Right lung (tissue), 5 donors: Measurements from ENCODE around the gene TRIM41. TPM values are rescaled to one million over a fixed set of nuclear protein-coding genes. Genes with fewer than 3 reads are reported as not detected.

ENCODE experiments used
- DNase-seq, 2 donors: peaks; one replicate each; pipeline ENCODE4 v3.0.0-alpha.2; 2013
- polyA plus RNA-seq, 5 donors: library from polyadenylated mRNA; unstranded; fragments of 120-200 nt; gene quantifications; one replicate each; pipeline versions ENCODE4 v1.2.1 to v1.2.3, GENCODE V29; 2013; ENCODE audit warnings: inconsistent platforms in 1 of 5, low replicate concordance in 1 of 5; ENCODE audit not compliant: insufficient read length in 5 of 5, insufficient read depth in 1 of 5

The TRIM41 gene
- polyA plus RNA-seq, 5 donors: 22.2 to 29.1 (median 28.1) TPM

DNA sequence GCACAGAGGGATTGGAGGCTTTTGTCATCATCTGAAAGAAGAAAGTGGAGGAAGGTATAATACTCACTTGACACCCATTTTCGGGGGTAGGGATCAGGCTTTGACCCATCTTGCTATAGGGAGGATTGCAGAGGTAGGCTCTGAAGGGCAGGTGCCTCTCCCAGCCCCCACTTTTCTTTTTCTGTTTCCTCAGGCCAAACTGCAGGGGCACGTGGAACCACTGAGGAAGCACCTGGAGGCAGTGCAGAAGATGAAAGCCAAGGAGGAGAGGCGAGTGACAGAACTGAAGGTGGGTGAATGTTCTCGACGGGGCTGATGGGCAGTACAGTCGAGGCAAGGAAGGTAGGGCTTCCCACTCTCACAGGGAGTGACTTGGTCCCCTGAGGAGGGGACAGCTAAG, 7.5 kb downstream of the TRIM41 start:
- no peak for DNase-seq

DNA sequence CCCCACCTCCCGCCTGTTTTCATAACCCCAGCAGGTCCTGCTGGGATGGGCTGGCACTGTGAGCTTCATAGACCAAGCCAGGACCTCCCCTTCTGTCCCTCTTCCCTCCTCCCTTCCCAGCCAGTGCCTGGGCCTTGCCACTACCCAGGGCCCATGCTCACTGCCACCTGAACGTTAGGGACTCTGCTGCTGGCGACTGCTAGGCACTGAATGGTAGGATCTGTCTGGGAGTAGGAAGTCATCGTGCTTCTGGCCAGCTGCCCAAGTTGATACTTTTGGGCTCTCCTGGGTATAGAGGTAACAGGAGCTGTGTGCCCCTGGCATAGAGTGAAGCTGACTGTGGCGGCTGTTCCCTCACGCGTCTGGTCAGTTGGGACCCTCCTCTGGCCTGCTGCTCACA, 8.4 kb downstream of the TRIM41 start:
- no peak for DNase-seq

DNA sequence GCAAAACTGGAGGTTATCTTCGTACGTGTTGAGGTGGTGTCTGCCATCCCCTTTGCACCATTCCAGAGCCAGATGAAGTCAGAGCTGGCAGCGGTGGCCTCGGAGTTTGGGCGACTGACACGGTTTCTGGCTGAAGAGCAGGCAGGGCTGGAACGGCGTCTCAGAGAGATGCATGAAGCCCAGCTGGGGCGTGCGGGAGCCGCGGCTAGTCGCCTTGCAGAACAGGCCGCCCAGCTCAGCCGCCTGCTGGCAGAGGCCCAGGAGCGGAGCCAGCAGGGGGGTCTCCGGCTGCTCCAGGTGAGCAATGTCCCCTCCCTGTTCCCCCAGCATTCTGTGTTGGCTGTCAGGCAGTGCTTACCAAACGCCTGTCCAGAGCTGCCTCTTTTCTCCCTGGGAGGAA, 9.5 kb downstream of the TRIM41 start:
- no peak for DNase-seq

DNA sequence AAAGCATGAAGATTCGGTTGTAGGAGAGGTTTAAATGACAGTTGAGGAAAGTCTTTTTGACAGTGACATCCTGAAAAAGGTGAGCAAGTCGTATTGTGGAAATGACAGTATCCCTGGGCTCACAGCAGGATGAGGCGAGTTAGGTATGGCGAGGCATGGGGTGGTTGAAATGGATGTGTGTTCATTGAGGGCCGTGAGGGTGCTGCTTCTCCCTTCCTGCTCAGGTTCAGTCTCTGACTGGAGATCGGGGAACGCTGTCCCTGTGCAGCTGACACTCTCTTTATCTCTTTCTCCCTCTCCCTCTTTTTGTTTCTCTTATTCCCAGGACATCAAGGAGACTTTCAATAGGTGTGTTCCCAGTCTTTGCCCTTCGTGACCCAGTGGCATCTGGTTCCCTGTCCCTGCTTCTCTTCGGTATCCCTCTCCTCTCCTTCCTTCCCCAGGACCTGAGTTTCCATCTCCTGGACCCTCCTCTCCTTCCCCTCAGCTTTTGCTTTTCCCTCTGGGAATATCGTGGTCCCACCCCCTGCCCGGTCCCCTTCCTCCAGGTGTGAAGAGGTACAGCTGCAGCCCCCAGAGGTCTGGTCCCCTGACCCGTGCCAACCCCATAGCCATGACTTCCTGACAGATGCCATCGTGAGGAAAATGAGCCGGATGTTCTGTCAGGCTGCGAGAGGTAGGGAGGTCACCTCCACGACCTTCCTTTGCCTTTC, 10.2 kb downstream of the TRIM41 start:
- no peak for DNase-seq

DNA sequence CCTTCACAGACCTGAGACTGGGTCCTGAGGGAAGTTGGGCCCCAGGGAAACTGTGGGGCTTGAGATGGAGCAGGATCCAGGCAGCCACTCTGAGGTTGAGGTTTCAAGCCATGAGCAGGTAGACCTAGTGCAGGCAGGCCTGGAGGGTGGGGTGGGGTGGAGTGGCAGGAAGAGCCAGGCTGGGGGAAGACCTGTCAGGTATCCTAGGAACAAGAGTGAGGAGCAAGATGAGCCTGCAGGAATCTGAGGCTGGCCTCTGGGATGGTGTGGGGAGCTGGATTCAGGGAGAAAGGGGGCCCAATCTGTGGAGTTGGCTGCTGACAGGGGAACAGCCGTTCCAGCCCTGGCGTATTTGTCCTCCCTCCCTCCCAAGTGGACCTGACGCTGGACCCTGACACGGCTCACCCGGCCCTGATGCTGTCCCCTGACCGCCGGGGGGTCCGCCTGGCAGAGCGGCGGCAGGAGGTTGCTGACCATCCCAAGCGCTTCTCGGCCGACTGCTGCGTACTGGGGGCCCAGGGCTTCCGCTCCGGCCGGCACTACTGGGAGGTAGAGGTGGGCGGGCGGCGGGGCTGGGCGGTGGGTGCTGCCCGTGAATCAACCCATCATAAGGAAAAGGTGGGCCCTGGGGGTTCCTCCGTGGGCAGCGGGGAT, 10.8 kb downstream of the TRIM41 start:
- DNase-seq: no peak

DNA sequence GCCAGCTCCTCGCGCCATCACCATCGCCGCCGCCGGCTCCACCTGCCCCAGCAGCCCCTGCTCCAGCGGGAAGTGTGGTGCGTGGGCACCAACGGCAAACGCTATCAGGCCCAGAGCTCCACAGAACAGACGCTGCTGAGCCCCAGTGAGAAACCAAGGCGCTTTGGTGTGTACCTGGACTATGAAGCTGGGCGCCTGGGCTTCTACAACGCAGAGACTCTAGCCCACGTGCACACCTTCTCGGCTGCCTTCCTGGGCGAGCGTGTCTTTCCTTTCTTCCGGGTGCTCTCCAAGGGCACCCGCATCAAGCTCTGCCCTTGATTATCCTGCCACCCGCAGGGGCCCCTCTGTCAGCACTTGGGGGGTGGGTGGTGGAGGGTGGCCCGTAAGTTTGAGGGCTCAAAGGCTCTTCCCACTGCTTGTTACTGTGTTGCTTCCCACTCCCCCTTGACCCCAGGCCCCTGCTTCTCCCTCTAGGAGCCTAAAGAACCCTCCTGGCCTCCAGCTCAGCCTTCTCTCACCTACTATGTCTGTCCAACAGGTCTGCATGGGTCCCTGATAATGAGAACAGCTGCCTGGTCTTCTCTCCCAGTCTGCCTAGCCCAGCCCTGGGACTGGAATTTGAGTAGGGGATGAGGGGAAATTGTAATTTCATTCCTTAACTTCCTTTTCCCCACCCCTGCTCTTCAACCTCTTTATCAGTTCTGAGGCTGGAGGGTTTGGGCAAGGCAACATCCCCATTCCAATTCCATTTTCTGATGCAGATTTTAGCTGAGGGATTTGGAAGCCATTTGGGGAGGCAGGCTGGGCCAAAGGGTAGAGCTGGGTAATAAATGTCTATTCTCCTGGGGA, 11.6 kb downstream of the TRIM41 start:
- no peak for DNase-seq

DNA sequence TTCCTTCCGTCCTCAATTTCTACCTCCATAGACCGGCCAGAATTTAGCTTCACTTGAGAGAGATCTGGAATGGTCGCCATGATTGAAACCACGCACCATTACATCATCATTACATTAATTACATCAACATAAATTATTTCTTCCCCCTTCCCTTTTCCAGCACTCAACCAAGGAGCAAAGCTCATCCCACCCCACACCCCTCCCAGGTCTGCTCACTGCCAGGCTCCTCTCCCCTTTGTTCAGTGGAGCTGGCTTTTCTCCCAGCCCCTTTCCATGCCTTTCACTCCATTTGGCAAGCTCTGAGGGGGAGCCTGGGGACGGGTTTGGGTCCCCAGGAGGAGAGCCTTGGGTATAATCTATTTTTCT, 12.2 kb downstream of the TRIM41 start:
- DNase-seq: no peak

DNA sequence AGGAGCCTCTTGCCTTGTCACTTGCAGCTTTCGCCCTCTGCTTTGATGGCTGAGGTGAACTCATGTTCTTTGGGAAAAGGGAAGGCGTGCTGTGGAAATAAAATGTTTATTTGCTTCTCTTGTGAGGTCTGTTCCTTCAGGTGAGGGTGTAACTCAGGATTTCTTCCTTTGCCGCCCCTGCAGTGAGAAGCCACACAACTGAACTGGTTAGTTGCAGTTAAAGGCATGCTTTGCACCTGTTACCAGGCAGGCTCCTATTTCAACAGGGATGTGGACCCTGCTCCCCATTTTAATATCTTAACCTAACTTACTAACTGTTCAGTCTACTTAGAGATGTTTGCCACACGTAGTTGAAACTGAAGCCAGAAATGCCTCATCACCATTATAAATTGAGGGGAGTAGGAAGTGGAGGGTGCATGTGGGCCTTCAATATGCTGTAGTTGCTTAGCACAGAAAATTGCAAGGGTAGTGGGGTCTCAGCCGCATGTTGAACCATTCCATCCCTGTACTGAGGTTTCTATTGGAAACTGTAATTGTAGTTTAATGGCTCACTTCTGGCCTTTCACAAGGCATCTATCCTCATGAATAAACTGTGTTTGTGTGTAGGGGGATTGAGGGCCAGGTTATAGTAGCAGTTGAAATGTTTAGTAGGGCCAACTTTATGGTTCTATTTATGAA, 12.7 kb downstream of the TRIM41 start:
- no peak for DNase-seq

DNA sequence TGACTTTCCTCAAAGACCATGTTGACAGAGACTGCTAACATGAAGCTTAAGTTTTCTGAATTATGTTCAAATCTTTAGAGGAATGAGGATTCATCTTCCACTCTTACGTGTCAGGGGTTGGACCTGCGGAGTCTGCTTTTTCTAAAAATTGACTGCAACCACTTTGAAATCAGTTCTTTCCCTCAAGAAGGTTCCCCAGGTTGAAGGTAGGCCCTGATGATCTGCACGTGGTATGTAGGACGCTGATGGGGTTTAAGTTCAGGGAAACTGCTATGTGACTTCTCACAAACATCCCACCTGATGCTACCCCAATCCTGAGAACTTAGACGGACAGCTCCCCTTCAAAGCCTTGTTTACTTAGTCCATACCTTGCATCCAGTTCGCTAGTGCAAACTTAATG, 13.4 kb downstream of the TRIM41 start:
- no peak for DNase-seq

DNA sequence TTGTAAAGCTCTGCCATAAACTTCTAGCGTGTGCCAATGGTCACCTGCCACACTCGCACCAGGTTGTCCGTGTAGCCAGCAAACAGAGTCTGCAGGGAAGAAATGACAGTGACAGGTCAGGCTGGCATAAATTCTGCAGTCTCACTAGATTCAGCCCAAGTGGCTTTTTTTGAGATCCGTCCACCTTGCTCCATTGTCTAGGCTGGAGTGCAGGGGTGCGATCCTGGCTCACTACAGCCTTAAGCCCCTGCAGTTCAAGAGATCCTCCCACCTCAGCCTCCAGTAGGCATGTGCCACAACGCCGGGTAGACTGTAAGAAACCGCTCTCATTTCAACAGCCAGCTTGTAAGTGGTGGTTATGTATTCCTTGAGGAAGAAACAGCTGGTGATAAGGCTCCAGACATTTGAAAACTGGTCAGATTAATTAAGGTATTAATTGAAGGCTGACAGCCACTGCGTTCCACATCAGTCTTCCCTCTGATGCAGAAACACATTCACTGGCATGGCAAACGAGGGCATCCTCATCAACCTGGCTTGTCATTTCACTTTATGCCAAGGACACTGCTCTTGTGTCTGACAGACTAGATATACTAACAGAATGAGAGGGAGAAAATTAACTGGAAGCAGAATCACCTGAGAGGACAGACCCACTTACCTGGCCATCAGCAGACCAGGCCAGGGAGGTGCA, 14.0 kb downstream of the TRIM41 start:
- no peak for DNase-seq

DNA sequence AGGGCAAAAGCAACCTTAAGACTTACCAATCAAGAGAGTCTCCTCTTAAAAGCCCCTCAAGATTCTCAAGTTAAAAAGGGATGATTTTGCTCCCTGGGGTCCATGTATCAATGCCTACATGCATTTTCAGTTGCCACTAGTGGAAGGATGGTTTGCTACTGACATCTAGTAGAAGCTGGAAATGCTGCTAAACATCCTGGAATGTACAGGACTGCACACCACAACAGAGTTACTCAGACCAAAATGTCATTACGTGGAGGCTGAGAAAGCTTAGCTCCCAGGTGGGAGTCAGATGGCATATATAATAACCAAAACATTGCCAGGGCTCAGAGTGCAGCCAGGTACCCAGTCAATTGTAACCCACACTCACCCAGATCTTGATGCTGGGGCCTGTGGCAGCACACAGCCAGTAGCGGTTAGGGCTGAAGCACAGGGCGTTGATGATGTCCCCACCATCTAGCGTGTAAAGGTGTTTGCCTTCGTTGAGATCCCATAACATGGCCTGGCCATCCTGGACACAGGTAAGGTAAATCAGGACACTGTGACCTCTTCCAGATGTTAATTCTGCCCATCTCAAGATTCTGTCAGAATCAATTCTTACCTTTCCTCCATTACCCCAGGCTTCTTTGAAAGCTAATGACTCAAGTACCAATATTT, 14.8 kb downstream of the TRIM41 start:
- no peak for DNase-seq

DNA sequence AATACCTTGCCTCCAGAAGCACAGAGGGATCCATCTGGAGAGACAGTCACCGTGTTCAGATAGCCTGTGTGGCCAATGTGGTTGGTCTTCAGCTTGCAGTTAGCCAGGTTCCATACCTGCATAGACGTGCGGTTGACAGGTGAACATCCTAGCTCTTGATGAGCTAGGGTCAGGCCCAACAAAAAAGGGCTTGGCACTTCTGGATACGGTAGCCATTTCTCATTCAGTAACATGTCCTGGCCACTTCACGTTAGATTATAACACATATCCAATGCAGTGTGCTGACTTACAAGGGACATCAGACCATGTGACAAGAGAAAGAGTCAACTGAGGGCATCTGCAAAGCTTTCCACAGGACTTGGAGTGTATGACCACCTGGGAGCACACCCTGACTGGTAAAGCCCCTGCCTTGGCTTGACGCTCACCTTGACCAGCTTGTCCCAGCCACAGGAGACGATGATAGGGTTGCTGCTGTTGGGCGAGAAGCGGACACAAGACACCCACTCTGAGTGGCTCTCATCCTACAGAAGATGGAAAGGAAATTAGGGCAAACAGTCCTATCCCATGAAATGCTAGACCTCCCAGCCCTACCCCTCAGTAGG, 16.1 kb downstream of the TRIM41 start:
- DNase-seq: no peak

DNA sequence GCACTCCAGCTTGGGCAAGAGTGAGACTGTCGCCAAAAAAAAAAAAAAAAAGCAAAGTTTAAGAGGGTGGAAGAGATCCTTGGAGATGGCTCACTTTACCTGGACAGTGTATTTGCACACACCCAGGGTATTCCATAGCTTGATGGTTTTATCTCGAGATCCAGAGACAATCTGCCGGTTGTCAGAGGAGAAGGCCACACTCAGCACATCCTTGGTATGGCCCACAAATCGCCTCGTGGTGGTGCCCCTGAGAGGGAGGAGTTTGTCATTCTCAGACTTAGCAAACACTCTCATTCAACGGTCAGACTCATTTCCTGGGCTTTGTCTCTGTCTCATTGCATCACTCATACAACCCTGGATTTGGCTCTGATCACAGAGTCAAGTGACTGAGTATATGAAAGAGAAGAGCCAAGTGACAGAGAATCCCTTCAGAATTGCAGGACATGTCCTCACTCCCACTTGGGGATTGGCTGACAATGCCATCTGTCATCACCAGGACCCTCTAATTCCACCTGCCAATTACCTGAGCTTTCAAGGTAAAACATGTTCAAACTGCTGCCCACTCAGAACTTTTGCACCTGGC, 18.4 kb downstream of the TRIM41 start:
- no peak for DNase-seq

DNA sequence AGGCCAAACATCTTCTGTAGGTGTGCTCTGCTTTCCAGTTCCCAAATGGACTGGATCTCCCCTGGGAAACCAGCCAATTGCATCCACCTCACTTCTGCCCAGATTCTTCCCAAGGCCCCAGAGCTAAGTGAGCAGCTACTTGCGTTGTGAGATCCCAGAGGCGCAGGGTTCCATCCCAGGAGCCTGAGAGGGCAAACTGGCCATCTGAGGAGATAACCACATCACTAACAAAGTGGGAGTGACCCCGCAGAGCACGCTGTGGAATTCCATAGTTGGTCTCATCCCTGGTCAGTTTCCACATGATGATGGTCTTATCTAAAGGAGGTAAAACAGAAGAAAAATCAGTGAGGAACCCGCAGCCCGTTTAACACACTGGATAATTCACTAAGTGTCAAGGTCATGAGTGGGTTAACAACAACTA, 19.0 kb downstream of the TRIM41 start:
- DNase-seq: no peak

DNA sequence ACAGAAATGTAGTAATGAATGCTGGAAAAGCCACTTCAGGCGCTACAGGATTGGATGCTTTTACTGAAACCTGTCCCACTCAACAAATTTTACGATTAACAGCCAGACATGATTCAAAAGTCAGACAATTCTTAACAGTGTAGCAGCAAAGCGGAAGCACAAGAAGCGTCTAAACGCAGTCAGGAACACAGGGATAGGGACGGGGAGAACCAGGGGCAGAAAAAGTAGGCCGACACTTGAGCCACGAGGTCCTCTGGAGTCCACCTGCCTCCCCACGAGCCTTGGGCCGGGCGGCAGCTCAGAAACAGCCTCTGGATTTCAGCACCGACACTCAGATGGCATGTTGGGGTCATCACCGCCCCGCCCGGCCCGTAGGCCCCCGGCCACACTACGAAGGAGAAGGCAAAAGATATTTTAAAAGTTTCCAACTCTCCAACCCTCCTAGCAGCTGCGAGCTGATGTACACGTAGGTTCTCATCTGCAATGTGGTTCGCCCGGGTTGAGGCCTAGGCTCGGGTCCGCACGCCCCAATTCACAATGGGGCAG, 20.0 kb downstream of the TRIM41 start:
- no peak for DNase-seq

DNA sequence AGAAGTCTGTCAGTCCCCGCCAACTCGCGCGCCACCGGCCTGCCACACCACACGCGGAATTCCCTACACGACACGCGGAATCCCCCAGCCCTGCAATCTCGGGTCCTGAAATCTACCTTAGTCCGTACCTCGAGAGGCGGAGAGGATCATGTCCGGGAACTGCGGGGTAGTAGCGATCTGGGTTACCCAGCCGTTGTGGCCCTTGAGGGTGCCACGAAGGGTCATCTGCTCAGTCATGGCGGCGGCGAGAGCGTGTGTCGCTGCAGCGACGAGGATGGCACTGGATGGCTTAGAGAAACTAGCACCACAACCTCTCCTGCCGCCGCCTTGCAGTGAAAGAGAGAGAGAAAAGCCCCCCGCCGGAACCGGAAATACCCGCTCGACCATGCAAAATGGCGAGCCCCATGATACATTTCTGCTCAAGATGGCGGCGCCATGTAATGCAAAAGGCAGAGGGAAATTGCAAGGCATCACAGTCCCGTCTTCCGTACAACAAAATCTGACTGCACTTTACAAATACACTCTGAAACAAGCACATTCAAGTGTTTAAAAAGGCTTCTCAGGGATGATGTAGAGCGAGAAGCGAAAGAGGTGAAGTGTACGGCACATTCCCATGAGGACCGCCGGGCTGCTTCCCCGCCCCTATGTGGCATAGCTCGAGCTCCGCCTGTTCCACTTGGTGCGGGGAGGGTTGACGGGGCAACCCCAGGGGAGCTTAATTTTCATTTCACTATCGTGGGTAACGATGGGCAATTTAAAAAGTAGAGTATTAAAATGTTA, 20.7 kb downstream of the TRIM41 start, which contains the start of gene RACK1:
TSS of gene RACK1 (minus strand) at position 343 of the 780 bp plus-strand sequence. CDS start at position 237, 106 bp downstream.
- peak; percentile 92 to 93 for DNase-seq

DNA sequence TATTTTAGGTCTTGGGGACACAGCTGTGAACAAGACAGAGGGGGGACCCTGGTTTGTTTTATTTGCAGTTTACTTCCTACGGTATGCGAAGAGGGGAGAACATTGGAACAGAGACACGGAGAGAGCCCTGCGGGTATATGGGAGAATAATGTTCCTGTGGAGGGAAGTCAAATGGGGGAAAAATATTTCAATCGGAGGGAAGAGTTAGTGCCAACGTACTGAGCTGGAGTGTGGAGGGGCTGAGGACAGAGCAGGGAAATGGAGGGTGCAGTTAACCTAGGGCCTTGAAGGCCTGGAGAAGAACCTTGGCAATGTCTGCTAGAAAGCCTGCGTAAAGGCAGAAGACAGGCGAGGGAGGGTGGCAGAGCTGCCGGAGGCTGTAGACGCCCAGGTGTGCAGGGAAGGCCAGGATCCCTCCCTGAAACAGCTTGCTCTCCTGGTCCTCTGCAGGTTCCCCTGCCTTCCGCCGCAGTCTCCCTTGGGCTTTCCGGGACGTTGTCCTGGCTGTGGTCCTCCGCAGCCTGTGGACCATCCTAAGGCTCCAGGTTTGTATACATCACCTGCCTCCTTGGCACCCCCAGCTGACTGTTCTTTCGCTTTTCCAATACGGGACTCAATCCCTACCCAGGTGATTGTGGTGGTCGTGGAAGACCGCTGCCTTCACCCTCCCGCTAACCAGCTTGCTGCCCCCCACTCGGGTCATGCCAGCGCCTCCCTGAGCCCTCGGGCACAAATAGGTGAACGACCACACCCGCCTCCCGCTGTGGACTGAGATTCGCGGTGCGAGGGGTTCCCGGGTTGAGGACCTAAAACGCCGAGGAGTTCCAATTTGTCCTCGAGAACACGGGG, 22.6 kb downstream of the TRIM41 start:
- DNase-seq: no peak
